Vagina (tissue), 2 donors: ENCODE data around the gene RFX1. TPM values are rescaled to one million over a fixed set of nuclear protein-coding genes. Genes with fewer than 3 reads are reported as not detected.

Experiments used
- DNase-seq, 2 donors: peaks; one replicate each; pipeline ENCODE4 v3.0.0-alpha.2; 2017; ENCODE audit errors: extremely low spot score in 2 of 2
- H3K27ac ChIP-seq: fragments of 200-600 bp; sonication (generic); one replicate; pipeline ENCODE4 v1.5.1; 2019
- H3K27me3 ChIP-seq: fragments of 200-600 bp; sonication (generic); one replicate; pipeline ENCODE4 v1.5.1; 2019
- H3K36me3 ChIP-seq, 2 donors: fragments of 200-600 bp; sonication (generic); one replicate each; pipeline ENCODE4 v1.5.1; 2017 to 2019
- H3K4me1 ChIP-seq: fragments of 200-600 bp; sonication (generic); one replicate; pipeline ENCODE4 v1.5.1; 2019
- H3K4me3 ChIP-seq, 2 donors: fragments of 200-600 bp; sonication (generic); 1 replicate in 1 of 2; 2 replicates in 1 of 2; pipeline ENCODE4 v1.5.1; 2016 to 2019
- H3K9me3 ChIP-seq: fragments of 200-600 bp; sonication (generic); one replicate; pipeline ENCODE4 v1.5.1; 2019
- POLR2A ChIP-seq, 2 donors: fragments of 450-650 bp; IDR thresholded peaks; one replicate each; pipeline ENCODE4 v1.6.1; 2017; ENCODE audit warnings: antibody characterized with exemption in 2 of 2, mild to moderate bottlenecking in 2 of 2, moderate library complexity in 2 of 2
- POLR2AphosphoS5 ChIP-seq, 2 donors: sonication (generic); formaldehyde crosslinking; IDR thresholded peaks; one replicate each; pipeline ENCODE4 v1.9.0; 2017; ENCODE audit warnings: antibody characterized with exemption in 2 of 2, mild to moderate bottlenecking in 2 of 2, low read depth in 1 of 2; ENCODE audit not compliant: insufficient read depth in 1 of 2
- intact Hi-C: fragments of 100-400 bp; cut with DNase I; formaldehyde crosslinking; loops from one replicate; pipeline ENCODE4 v1.15.1; 2023
- total RNA-seq: library from RNA; depleted of rRNA; stranded (reverse); fragments of >200 nt; gene quantifications from one replicate; pipeline ENCODE4 v1.2.3, GENCODE V29; 2016
- TF ChIP-seq, protein P1 (sequence below), 3 experiments: fragments of 450-650 bp in 2 of 3; fragments of 200-600 bp in 1 of 3; sonication (generic) in 1 of 3; IDR thresholded peaks; one replicate each; pipeline ENCODE4 v1.5.1; 2017 to 2019; ENCODE audit warnings: antibody characterized with exemption in 3 of 3, mild to moderate bottlenecking in 2 of 3, moderate library complexity in 2 of 3

Gene RFX1
- total RNA-seq, 1 donor from 2014 or later, result 9.6 TPM

DNA sequence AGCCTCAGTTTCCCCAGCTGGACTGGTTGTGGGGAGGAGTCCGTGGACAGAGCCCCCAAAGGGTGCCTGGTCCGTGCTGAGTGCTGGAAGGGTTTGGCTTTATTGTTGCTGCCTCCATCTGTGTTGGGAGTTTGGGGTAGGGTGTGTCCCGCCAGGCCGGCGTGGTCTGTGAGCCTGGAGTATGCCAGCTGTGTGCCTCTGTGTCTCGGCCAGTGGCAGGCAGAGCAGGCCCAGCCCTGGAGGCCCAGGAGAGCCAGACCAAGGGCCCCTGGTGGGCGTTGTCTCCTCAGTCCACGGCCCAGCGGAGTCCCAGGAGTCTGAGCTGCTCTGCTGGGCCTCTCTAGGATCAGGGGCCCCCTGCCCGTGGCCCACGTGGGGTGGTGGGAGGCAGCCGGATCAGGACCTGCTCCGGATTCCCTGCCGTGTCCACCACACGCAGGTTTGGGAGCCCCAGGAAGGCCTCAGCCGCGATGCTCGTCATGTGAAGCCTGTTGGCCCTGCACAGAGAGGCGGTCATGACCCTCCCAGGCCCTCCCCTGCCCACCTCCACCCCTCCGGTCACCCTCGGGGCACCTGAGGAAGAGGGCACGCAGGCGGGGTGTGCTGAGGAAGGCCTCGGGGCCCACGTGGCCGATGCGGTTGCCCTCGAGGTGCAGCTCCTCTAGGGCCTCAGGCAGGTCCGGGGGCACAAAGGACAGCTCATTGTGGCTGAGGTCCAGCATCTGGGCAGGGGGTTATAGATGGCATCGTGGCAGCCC is 74.5 kb downstream of the RFX1 start:
- intact Hi-C loops, result no loop called here
- DNase-seq, result no peak
- H3K4me1 ChIP-seq, result no peaks in the 10 kb centered on the region
- H3K4me3 ChIP-seq, result no peak overlapping the region
- H3K27me3 ChIP-seq, result no peaks in the 10 kb centered on the region
- H3K36me3 ChIP-seq, result peaks cover 0 to 21% of the 10 kb centered on the region in 2 donors
- H3K9me3 ChIP-seq, result no peaks in the 10 kb centered on the region
- TF ChIP-seq POLR2AphosphoS5 (IDR thresholded peaks at IDR 0.05; ENCODE audit: insufficient read depth in 1 of 2, low read depth in 1 of 2) (no peak), POLR2A (IDR thresholded peaks at IDR 0.05) (no peak)
- TF ChIP-seq, protein P1, sequence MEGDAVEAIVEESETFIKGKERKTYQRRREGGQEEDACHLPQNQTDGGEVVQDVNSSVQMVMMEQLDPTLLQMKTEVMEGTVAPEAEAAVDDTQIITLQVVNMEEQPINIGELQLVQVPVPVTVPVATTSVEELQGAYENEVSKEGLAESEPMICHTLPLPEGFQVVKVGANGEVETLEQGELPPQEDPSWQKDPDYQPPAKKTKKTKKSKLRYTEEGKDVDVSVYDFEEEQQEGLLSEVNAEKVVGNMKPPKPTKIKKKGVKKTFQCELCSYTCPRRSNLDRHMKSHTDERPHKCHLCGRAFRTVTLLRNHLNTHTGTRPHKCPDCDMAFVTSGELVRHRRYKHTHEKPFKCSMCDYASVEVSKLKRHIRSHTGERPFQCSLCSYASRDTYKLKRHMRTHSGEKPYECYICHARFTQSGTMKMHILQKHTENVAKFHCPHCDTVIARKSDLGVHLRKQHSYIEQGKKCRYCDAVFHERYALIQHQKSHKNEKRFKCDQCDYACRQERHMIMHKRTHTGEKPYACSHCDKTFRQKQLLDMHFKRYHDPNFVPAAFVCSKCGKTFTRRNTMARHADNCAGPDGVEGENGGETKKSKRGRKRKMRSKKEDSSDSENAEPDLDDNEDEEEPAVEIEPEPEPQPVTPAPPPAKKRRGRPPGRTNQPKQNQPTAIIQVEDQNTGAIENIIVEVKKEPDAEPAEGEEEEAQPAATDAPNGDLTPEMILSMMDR (IDR thresholded peaks at IDR 0.05), result no peak
- H3K27ac ChIP-seq, result no peak overlapping the region

DNA sequence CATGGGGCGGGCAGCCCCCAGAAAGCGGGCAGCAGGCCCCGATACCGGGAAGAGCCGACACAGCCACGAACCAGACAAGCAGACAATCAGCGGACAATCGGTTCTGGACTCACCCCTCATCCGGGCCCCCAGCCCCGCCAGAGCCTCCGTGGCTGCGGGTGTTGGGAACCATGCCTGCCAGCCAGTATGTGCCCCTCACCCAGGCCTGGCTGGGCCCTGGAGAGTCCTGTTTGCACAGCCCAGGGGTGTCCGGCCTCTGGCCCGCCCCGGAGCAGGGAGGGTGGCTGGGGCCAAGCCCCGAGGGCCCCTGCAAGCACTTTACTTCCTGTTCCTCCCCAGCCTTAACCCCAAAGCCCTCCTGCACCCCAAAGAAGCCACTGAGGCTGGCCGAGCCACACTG is 75.7 kb downstream of the RFX1 start:
- Histone ChIP-seq H3K4me1 (no peaks in the 10 kb centered on the region), H3K4me3 (no peak overlapping the region), H3K27ac (no peak overlapping the region), H3K36me3 (peaks cover 0 to 30% of the 10 kb centered on the region in 2 donors), H3K9me3 (no peaks in the 10 kb centered on the region), H3K27me3 (no peaks in the 10 kb centered on the region)
- intact Hi-C loops, result no loop called here
- TF ChIP-seq, protein P1 (IDR thresholded peaks at IDR 0.05), result no peak
- TF ChIP-seq POLR2AphosphoS5 (IDR thresholded peaks at IDR 0.05; ENCODE audit: insufficient read depth in 1 of 2, low read depth in 1 of 2) (no peak), POLR2A (IDR thresholded peaks at IDR 0.05) (no peak)
- no peak for DNase-seq

DNA sequence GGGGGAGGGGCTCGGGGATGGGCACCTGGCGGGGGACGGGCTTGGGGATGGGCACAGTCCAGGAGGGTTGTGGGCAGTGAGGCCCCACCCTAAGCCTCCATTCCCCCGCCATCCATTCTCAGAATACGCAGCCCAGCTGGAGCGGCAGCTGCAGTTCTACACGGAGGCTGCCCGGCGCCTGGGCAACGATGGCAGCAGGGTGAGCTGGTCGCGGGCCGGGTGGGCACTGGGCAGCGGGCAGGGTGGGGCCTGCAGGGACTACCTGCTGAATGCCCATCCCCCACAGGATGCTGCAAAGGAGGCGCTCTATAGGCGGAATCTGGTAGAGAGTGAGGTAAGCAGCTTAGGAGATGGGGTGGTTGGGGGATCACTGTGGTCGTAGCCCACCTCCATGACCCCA is 76.2 kb downstream of the RFX1 start:
- H3K27me3 ChIP-seq, result no peaks in the 10 kb centered on the region
- H3K36me3 ChIP-seq, result peaks cover 0 to 34% of the 10 kb centered on the region in 2 donors
- H3K27ac ChIP-seq, result no peak overlapping the region
- H3K9me3 ChIP-seq, result no peaks in the 10 kb centered on the region
- no peaks in the 10 kb centered on the region for H3K4me1 ChIP-seq
- TF ChIP-seq POLR2AphosphoS5 (IDR thresholded peaks at IDR 0.05; ENCODE audit: insufficient read depth in 1 of 2, low read depth in 1 of 2) (no peak), POLR2A (IDR thresholded peaks at IDR 0.05) (no peak)
- TF ChIP-seq, protein P1 (IDR thresholded peaks at IDR 0.05), result no peak
- no peak overlapping the region for H3K4me3 ChIP-seq
- no peak for DNase-seq
- intact Hi-C loops, result no loop called here

DNA sequence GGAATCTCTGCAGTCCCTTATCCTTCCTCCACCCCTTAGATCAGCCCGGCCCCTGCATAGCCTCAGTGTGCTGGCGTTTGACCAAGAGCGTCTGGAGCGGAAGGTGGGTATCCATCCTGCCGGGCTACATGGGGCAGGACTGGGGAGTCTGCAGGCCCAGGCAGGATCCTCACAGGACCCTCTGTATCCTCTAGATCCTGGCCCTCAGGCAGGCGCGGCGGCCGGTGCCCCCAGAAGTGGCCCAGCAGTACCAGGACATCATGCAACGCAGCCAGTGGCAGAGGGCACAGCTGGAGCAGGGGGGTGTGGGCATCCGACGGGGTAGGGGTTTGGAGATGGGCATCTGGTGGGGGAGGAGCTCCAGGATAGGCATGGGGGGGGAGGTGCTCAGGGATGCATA is 76.8 kb downstream of the RFX1 start:
- DNase-seq, result no peak
- no peaks in the 10 kb centered on the region for H3K4me1 ChIP-seq
- TF ChIP-seq POLR2A (IDR thresholded peaks at IDR 0.05) (no peak), POLR2AphosphoS5 (IDR thresholded peaks at IDR 0.05; ENCODE audit: insufficient read depth in 1 of 2, low read depth in 1 of 2) (no peak)
- TF ChIP-seq, protein P1 (IDR thresholded peaks at IDR 0.05), result no peak
- H3K36me3 ChIP-seq, result peaks cover 0 to 40% of the 10 kb centered on the region in 2 donors
- no peak overlapping the region for H3K4me3 ChIP-seq
- no peak overlapping the region for H3K27ac ChIP-seq
- no peaks in the 10 kb centered on the region for H3K9me3 ChIP-seq
- H3K27me3 ChIP-seq, result no peaks in the 10 kb centered on the region
- intact Hi-C loops, result no loop called here

DNA sequence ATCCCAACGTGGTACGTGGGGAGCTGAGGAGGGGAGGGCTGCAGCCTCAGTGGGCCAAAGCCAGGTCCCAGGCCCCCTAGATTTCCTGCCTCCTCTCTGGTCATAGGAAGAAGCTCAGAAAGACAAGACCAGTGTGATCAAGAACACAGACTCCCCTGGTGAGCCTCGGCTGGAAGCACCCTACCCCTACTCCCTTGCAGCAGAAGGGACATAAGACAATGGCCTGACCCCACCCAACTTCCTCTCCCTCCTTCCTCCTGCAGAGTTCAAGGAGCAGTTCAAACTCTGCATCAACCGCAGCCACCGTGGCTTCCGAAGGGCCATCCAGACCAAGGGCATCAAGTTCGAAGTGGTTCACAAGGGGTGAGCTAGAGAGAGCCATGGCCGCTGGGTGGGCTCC is 79.4 kb downstream of the RFX1 start:
- DNase-seq, result no peak
- H3K36me3 ChIP-seq, result peaks cover 0 to 63% of the 10 kb centered on the region in 2 donors
- no peak overlapping the region for H3K27ac ChIP-seq
- no peaks in the 10 kb centered on the region for H3K27me3 ChIP-seq
- no peaks in the 10 kb centered on the region for H3K4me1 ChIP-seq
- no peaks in the 10 kb centered on the region for H3K9me3 ChIP-seq
- no peak overlapping the region for H3K4me3 ChIP-seq
- TF ChIP-seq POLR2A (IDR thresholded peaks at IDR 0.05) (no peak), POLR2AphosphoS5 (IDR thresholded peaks at IDR 0.05; ENCODE audit: insufficient read depth in 1 of 2, low read depth in 1 of 2) (no peak)
- TF ChIP-seq, protein P1 (IDR thresholded peaks at IDR 0.05), result no peak
- intact Hi-C loops, result no loop called here
